Ishikawa (cell line): Measurements from ENCODE around the gene SMAD1.

Source experiments
- CEBPB ChIP-seq: IDR thresholded peaks from 2 replicates; pipeline ENCODE4 v1.6.1; 2012
- EP300 ChIP-seq: IDR thresholded peaks from 2 replicates; pipeline ENCODE4 v1.6.1; 2012; ENCODE audit warnings: borderline replicate concordance
- FOXM1 ChIP-seq: IDR thresholded peaks from 2 replicates; pipeline ENCODE4 v1.6.1; 2012; ENCODE audit warnings: low read depth, borderline replicate concordance
- MAX ChIP-seq: IDR thresholded peaks from 2 replicates; pipeline ENCODE4 v1.6.1; 2012
- RAD21 ChIP-seq: IDR thresholded peaks from 2 replicates; pipeline ENCODE4 v1.6.1; 2012; ENCODE audit warnings: low read depth
- REST ChIP-seq: IDR thresholded peaks from 2 replicates; pipeline ENCODE4 v1.6.1; 2012; ENCODE audit warnings: low read depth, mild to moderate bottlenecking
- TAF1 ChIP-seq: IDR thresholded peaks from 2 replicates; pipeline ENCODE4 v1.6.1; 2012; ENCODE audit warnings: low read depth, mild to moderate bottlenecking
- TEAD4 ChIP-seq: IDR thresholded peaks from 2 replicates; pipeline ENCODE4 v1.6.1; 2012
- YY1 ChIP-seq: IDR thresholded peaks from 2 replicates; pipeline ENCODE4 v1.6.1; 2012; ENCODE audit warnings: low read depth

GRCh38 chr4:145531859-145532258 is 50.2 kb downstream of the SMAD1 start:
- TF ChIP-seq RAD21: no peak
- TF ChIP-seq FOXM1: no peak
- no peak for TF ChIP-seq CEBPB
- no peak for TF ChIP-seq YY1
- TF ChIP-seq TAF1: no peak
- no peak for TF ChIP-seq EP300
- TF ChIP-seq MAX: no peak
- TF ChIP-seq TEAD4: no peak
- TF ChIP-seq REST: no peak
